OCI-LY7 (cell line): ENCODE results near the gene SLC38A3.

Source experiments
- EZH2phosphoT487 ChIP-seq: fragments of 200-600 bp; sonication (generic); IDR thresholded peaks from 2 replicates; pipeline ENCODE4 v1.6.1; 2018; ENCODE audit warnings: low read depth, borderline replicate concordance, mild to moderate bottlenecking, mixed run types, antibody characterized with exemption, low read length, moderate library complexity, mixed read lengths
- TF ChIP-seq, protein P1 (sequence below): fragments of 200-600 bp; sonication (generic); conservative IDR thresholded peaks from 2 replicates; pipeline ENCODE4 v1.5.1; 2014; ENCODE audit warnings: mild to moderate bottlenecking, antibody characterized with exemption, low read length, moderate library complexity, mixed read lengths

DNA sequence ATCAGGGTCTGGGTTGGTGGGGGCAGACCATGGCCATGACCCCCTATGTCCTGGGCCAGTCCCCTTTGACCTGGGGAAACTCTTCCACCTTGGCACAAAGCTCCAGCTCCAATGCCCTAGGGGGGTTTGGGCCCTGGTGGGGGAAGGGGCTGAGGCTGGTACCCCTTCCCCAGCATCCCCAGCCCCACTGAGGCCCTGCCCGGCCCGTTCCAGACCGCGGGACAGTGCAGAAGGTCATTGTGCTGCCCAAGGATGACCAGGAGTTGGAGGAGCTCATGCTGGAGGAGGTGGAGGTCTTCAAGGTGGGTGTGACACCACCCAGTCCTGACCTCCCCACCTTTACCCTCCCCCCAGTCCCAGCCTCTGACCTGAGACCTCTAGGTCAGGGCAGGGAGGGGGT is 19.8 kb upstream of the SLC38A3 start:
- TF ChIP-seq, protein P1, sequence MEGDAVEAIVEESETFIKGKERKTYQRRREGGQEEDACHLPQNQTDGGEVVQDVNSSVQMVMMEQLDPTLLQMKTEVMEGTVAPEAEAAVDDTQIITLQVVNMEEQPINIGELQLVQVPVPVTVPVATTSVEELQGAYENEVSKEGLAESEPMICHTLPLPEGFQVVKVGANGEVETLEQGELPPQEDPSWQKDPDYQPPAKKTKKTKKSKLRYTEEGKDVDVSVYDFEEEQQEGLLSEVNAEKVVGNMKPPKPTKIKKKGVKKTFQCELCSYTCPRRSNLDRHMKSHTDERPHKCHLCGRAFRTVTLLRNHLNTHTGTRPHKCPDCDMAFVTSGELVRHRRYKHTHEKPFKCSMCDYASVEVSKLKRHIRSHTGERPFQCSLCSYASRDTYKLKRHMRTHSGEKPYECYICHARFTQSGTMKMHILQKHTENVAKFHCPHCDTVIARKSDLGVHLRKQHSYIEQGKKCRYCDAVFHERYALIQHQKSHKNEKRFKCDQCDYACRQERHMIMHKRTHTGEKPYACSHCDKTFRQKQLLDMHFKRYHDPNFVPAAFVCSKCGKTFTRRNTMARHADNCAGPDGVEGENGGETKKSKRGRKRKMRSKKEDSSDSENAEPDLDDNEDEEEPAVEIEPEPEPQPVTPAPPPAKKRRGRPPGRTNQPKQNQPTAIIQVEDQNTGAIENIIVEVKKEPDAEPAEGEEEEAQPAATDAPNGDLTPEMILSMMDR = no peak
- no peak for TF ChIP-seq EZH2phosphoT487
